GM20000 (cell line): ENCODE results near the gene FAM107B.

Experiments
- DNase-seq: peaks from one replicate; pipeline ENCODE4 v3.0.0; 2012; ENCODE audit warnings: low spot score
- CTCF ChIP-seq: IDR thresholded peaks from 2 replicates; pipeline ENCODE4 v1.5.1; 2012; ENCODE audit warnings: mild to moderate bottlenecking, control low read depth; ENCODE audit errors: extremely low read depth, missing control alignments

FAM107B gene

GRCh38 chr10:14616465-14616864 is 158.2 kb downstream of the FAM107B start:
- DNase-seq: no peak
- TF ChIP-seq CTCF: no peak

- DNase-seq: no peak
- TF ChIP-seq CTCF: no peak
Measured at GRCh38 chr10:14613588-14613920, 161.1 kb downstream of the FAM107B start.

GRCh38 chr10:14612873-14613587 is 161.7 kb downstream of the FAM107B start:
- TF ChIP-seq CTCF: no peak
- DNase-seq: no peak

GRCh38 chr10:14611968-14612693 is 162.6 kb downstream of the FAM107B start:
- no peak for TF ChIP-seq CTCF
- no peak for DNase-seq

GRCh38 chr10:14609178-14609577 is 165.5 kb downstream of the FAM107B start:
- no peak for DNase-seq
- TF ChIP-seq CTCF: no peak

- TF ChIP-seq CTCF: no peak
- peak; percentile 37 for DNase-seq
Measured at GRCh38 chr10:14608381-14609001, 166.2 kb downstream of the FAM107B start.

GRCh38 chr10:14606633-14607032 is 168.1 kb downstream of the FAM107B start:
- DNase-seq: no peak
- no peak for TF ChIP-seq CTCF
